HG02840 (cell line): Measurements from ENCODE around the gene NEURL1B.
"Not testable (repeated sequence)": the region's sequence is repeated elsewhere in the genome, so short reads cannot be mapped to it uniquely, and the experiment has no call there.

Experiments
- ATAC-seq: cut with Tn5 transposase; IDR thresholded peaks from one replicate; pipeline ENCODE4 v1.9.1; 2021; ENCODE audit warnings: mild to moderate bottlenecking, moderate library complexity, moderate number of reproducible peaks; ENCODE audit not compliant: unreplicated experiment, low FRiP score

Gene NEURL1B

DNA sequence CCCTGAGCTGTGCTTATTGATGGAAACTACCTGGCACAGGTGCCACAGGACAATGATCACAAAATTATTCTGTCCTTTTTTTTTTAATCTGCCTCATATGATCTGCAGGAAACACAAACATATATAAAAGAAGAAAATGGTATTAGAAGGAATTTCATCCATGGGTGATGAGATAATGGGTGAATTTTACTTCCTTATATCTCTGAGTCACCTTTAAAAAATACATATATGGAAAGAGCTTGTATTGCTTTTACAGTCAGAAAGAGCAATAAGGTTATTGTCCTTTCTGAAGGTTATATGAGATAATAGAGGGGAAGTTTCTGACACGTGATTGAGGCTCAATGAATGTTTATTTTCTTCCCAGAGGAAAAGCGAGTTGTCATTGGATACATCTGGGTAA is 31.6 kb downstream of the NEURL1B start:
- ATAC-seq: no peak

DNA sequence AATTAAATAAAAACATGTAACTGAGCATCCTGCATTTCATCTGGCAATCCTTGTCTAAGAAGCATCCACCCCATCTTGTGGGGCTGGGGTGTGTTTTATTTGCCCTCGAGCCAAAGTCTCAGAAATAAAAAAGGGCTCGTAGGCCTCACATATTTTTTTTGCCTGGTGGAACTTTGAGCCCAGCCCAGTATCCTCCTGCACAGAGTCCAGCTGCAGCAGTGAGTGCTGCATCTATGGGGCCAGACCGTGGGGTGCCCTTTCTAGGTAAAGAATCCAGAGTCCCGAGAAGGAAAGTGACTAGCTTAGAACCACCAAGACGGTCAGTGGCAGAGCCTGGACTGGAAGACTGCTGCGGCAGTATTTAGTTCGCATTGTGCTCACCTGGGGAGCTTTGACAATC is 33.1 kb downstream of the NEURL1B start:
- ATAC-seq: no peak

DNA sequence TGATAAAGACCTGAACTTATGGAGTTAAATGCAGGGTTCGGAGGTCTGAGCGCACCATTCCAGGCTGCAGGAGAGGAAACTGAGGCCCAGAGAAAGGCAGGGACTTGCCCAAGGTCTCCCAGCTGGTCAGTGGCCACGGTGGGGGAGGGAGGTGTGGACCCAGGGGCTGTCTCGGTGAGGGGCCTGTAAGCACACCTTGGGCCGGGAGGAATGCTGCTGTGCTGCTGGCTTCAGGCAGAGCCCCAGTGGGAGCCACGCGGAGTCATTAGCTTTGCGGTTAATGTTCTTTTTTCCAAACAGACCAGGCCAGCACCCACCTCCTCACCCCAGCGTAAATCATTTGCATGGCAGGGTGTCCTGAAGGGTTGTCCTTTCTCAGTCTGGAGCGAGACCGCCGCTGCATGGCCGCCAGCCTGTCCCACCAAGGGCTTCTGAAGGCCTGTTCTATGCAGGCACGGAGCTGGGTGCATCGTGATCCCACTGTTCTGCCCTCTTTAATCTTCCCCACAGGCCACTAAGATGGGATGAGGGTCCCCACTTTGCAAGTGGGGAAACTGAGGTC is 35.9 kb downstream of the NEURL1B start:
- no peak for ATAC-seq

DNA sequence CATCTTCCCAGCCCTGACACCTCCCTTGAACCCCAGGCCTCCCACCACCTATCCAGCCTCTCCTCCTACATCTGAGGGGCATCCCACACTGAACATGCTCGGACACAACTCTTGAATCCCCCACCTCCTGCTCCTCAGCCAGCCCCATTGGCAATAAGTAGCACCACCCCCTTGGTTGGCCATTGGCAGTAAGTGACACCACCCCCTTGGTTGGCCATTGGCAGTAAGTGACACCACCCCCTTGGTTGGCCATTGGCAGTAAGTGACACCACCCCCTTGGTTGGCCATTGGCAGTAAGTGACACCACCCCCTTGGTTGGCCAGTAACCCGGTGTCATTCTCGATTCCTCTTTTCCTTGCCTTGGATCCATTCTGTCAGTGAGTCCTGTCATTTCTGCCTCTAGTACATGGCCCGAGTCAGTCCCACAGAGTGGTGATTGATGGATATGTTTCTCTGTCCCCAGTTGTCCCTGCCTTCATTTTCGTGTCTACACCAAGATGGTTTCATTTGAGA is 37.4 kb downstream of the NEURL1B start:
- ATAC-seq: not testable (repeated sequence)

DNA sequence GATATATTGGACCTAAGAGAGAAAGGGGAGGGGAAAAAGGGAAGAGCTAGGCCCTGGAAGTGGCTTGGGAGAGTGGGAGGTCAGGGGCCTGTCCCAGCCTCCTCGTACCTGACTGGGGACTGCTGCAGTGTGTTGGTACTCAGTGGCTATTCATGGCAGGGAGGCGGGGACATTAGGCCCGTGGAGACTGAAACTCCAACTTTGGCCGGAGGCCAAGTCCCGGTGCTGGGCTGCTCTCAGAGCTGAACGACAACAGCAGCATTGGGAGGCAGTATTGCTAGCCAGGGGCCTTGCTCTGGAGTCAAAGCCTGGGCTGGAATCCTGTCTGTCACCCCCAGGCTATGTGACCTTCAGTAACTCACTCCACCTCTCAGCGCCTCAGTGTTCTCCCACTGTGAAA is 37.8 kb downstream of the NEURL1B start:
- ATAC-seq: no peak

DNA sequence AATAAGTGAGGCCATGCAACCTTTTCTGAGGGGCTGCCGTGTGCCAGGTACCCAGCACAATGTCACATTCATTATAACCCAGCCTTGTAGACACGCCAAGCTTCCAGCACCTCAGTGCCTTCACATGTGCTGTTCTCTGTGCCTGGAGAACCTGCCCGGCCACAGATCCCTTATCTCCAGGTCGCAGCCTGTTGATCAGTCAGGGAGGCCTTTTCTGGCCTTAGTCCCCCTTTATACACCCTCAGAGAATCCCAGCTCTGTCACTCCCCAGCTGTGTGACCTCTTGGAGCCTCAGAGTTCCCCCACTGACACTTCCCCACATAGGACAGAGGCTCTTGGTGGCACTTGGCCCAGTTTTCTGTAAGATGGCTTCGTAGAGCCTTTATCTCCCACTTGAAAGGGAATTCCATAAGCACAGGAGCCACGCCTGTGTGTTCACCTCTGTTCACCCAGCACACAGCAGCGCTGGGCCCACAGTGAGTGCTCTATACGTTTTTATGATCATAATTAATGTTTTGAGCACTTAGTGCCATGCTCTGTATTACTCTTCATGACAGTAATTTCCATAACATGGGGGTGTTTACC is 38.7 kb downstream of the NEURL1B start:
- no peak for ATAC-seq

DNA sequence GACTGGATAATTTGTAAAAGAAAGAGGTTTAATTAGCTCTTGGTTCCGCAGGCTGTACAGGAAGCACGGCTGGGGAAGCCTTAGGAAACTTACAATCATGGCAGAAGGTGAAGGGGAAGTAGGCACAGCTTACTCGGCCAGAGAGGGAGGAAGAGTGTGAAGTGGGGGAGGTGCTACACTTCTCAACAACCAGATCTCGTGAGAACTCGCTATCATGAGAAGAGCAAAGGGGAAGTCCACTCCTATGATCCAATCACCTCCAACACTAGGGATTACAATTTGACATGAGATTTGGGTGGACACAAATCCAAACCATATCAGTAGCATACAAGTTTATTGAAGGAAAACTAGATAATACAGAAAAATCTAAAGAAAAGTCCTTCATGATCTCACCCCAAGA is 39.9 kb downstream of the NEURL1B start:
- ATAC-seq: no peak

DNA sequence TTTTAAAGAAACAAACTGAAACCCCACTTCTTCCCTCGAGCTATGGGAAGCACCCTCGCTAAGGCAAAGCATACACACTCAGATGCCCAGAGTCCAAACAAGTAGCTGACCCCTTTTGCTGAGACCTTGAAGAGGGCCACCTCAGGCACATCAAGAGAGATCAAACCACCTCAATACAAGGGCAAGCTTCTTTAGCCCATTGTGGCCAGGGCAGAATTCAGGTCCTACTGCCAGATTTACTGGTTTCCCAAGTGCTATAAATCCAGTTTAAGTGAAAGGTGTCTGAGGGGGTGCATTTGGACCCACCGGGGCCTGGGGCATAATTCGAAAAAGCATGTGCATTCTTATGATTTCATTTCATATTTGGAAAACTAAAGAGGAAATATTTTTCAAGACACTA is 40.4 kb downstream of the NEURL1B start:
- no peak for ATAC-seq

DNA sequence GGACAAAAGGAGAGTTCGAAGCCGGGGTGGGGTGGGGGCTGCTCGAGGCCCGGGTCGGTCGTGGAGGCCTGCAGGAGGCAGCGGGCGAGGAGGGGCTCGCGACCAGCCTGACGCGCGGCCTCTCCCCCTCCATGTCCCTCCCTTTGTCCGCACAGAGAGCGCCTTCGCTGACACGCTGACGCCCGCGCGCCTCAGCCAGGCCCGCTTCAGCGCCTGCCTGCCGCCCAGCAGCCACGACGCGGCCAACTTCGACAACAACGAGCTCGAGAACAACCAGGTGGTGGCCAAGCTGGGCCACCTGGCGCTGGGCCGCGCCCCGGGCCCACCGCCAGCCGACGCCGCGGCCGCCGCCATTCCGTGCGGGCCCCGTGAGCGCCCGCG is 42.2 kb downstream of the NEURL1B start:
- ATAC-seq: no peak

DNA sequence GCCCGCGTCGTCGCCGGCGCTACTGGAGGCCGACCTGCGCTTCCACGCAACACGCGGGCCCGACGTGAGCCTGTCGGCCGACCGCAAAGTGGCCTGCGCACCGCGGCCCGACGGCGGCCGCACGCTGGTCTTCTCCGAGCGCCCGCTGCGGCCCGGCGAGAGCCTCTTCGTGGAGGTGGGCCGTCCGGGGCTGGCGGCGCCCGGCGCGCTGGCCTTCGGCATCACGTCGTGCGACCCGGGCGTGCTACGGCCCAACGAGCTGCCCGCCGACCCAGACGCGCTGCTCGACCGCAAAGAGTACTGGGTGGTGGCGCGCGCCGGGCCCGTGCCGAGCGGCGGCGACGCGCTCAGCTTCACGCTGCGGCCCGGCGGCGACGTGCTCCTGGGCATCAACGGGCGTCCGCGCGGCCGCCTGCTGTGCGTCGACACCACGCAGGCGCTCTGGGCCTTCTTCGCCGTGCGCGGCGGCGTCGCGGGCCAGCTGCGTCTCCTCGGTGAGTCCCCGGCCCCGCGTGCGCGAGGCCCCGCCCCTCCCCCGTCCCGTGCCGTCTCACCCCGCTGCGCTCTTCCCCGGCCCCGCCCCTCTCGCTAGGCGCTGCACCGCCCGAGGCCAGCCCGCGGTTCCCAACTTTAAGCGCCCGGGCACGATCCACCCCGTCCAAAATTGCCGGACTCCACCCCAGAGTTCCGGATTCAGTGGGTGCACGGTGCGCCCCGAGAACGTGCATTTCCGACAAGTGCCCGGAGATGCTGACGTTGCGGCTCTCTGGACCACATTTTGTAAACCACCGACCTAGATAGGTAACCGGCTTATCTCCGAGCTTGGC is 42.8 kb downstream of the NEURL1B start:
- ATAC-seq: no peak

DNA sequence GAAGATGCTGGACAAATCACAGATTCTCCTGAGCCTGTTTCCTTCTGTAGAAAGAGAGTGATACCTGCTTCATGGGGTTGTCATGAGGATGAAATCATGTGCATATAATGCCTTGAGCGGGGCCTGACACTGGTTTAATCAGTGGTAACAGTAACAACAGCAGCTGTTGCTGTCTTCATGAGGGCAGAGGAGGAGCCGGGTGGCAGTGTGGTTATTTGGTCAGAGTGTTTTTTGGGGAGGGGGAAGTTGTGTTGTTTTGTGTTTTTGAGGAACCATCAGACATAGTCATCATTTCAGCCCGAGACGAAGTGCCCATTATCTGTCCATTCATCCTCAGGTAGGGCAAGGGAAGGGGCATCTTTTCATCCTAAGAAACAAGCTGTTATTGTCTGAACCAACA is 44.0 kb downstream of the NEURL1B start:
- ATAC-seq: no peak

DNA sequence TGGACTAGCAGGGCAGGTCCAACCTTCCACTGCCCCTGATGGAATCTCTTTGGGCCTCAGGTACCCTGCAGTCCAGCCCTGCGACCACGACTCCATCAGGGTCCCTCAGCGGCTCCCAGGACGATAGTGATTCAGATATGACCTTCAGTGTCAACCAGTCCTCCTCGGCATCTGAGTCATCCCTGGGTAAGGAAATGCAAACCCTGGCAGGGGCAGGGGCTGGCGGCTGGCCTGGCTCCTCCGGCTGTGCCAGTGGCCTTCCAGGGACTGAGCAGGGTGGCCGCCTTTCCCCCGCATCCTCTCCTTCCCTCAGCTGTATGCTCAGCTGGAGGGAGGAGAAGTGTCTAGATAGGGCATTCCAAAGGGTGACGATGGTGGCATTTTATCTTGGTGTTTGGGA is 45.0 kb downstream of the NEURL1B start:
- ATAC-seq: no peak

DNA sequence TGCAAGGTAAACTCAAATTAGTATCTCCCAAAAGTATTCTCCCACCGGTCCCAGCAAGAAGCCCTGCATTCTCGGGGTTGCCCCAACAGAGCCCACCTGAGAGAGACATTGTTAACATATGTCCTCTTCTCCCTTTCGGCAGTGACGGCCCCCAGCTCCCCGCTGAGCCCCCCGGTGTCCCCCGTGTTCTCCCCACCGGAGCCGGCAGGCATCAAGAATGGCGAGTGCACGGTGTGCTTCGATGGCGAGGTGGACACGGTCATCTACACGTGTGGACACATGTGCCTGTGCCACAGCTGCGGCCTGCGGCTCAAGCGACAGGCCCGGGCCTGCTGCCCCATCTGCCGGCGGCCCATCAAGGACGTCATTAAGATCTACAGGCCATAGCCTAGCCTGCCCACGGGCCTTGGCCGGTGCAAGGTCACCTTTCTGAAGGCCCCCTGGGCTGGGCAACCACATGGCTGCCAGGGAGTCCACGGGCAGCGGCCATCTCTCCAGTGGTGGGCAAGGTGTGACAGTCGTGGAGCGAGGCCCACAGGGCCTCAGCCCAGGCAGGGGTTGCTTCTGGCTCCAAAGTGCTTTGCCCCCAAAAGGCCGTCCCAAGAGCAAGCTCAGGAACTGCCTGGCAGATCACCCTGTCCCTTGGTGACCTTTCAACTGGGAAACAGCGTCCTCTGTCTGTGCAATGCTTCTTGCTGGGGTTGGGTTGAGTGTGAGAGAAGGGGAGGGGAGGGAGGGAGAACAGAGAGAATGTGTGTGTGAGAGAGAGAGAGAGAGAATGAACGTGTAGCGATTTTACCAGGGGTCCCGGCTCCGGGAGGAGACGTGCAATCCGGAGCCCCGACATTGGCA is 45.7 kb downstream of the NEURL1B start:
- ATAC-seq: no peak

DNA sequence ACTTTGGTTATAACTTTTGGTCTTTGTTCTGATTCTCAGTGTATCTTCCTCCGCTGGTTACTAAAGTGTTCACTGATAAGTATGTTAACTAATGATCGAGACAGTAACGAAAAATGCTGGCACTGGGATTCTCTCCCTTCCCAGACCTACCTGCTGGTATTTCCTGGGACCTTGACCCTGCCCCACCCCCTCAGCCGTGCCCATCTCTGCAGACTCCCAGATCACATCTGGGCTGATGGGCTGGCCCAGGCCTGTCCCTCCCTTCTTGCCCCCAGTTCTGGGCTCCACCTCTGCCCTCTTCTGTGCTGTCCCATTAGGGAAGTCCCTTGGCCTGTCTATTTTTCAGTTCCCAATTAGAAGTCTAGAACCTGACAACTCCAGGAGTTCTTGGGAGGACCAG is 46.9 kb downstream of the NEURL1B start:
- ATAC-seq: no peak

DNA sequence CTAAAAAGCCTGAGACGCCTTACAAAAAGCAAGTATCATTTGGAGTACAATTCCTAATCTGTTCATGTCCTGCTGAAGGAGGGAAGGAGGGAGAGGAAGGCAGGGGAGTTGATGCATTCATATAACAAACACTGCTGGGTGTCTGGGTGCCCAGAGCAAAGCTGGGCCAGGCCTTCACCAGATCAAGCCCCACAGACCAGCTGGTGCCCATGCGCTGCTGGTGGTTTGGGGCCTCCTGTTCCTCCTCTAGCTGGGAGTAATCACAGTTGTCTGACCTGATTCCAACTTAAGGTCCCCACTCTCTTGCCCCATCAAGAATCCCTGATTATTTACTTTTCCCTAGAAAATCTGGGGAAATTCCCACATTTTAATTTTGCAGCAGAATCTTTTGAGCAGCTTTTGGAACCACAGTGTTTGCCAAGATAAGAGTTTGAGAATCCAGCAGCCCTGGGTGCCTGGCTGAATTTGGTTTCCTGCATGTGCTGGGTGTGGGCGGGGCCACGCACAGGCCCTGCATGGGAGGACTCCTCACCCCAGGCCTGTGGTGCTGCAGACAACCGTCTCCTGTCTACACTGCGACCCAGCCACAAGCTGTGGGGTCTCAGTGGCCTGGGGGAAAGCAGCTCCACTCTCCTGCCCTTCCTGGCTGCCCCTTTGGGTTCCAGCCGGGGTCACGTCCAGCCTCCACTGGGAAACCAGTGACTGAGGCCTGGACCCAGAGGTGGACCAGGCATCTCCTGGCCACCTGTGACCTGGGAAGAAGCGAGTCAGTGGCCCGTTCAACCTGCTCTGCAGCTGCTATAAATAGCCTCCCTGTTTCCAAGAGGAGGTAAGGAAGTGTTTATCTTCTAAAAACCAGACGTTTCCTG is 47.5 kb downstream of the NEURL1B start:
- ATAC-seq: no peak

DNA sequence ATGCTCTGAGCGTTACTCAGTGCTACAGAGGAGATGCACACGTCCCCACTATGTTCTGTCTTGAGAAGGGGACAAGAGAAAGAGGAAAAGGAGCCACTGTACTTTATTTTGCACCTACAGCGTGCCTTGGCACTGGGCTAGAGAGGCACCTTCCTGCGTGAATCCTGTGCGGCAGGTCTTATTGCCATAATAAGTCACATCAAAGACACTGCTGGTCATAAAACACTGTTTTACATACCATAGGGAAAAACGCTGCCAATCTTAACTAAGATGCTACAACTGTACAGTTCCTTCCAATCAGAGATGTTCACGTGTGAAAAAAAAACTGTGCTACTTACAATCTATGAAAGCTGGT is 48.1 kb downstream of the NEURL1B start:
- no peak for ATAC-seq

DNA sequence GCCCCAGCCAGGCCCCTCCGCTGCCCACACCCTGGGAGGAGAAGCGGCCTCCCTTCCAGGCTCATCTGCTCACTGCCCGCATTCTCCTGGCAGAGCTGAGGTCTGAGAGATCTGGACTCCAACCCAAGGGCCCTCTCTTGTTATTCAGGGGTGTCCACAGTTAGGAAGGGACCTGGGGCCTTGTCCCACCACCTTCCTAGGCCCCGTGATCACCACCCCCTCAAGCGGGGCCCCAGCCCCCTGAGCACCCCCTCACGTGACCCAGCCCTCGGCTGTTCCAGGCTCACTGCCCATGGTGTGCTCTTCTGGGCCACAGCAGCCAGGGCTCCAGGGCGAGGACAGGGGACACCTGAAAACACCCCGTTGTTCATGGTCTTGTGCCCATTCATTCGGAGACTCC is 48.7 kb downstream of the NEURL1B start:
- ATAC-seq: no peak

DNA sequence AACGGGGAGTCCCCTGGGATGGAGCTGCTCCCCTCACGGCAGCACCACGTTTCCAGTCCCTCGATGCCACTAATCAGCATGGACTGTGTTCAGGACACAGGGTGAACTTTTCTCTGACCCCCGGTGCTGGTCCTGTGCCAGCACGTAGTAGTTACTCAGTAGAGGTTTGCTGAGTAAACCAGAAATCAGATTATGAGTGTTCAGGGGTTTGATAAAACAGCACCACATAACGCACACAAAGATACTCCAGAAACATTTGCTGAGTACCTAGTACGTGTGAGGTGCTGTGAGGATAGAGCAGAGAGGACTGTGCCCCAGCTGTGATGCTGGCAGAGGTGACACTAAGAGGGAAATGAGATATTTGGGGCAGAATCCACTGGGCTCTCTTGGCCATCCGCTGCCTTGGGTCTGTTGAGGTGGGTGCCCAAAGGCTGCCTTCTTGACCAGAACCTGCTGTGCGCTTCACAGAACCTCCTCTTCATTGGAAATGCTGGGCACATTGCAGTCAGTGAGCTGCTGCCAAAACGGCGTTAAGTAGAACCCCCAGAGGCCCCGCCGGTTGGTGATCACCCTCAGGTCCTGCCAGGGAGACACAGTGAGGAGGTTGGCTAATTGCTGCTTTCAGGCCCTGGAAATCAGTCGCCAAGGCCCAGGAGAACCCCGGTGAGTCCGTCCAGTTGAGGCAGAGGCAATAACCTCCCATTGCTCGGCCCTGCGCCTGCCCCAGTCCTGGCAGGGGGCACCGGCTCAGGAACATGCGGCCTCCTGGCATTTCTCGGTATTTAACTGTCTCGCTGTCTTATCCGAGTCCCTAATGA is 49.4 kb downstream of the NEURL1B start:
- ATAC-seq: peak; percentile 48

DNA sequence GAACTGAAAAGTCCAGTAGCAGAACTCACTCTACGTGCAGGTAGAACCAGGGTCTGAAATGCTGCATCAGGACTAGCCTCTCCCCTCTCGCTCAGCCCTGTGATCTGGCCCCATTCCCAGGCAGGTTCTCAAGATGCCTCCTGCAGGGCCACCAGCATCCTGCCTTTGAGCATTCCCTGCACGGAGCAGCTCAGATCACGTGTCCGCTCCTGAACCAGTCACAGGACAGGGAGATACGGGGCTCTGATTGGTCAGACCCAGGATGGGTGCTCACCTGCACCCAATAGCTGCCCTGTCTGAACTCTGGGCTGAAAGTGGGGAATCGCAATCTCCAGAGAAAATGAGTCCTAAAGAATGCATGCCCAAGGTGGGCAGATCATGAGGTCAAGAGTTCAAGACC is 50.8 kb downstream of the NEURL1B start:
- ATAC-seq: no peak
